Gastroesophageal sphincter (tissue), 3 donors: Measurements from ENCODE around the gene SLC29A4.

ENCODE experiments used
- CTCF ChIP-seq, 4 experiments: fragments of 200-600 bp in 2 of 4; fragments of 450-650 bp in 2 of 4; sonication (generic) in 1 of 4; IDR thresholded peaks; one replicate each; pipeline ENCODE4 v1.5.1; 2017 to 2019; ENCODE audit warnings: antibody characterized with exemption in 4 of 4, mild to moderate bottlenecking in 2 of 4, moderate library complexity in 2 of 4
- POLR2A ChIP-seq, 2 donors: fragments of 450-650 bp; IDR thresholded peaks; one replicate each; pipeline ENCODE4 v1.6.1; 2017; ENCODE audit warnings: antibody characterized with exemption in 2 of 2, mild to moderate bottlenecking in 2 of 2, moderate library complexity in 1 of 2

DNA sequence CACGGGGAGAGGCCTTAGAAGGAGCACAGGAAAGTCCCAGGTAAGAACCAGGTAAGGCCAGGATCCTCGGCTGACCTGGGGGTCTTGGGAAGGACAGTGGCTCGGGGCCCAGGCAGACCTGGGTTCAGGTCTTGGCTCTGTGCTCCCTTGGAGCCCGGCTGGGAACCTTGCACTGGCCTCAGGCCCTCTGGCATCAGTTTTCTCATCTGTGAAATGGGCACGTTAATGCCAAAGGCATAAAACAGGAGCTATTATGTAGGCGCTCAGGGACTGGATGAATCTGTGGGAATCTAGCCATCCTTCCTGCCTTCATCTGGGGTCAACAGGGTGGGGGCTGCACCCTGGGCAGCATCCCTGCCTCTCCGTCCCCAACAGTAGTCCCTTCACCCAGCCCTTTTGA is 8.3 kb upstream of the SLC29A4 start:
- TF ChIP-seq POLR2A (IDR thresholded peaks at IDR 0.05) (no peak), CTCF (IDR thresholded peaks at IDR 0.05) (no peak)
